Type B pancreatic cell (in vitro differentiated cells): ENCODE measurements around the gene PGR. TPM values are rescaled to one million over a fixed set of nuclear protein-coding genes. Genes with fewer than 3 reads are reported as not detected.

Source experiments
- DNase-seq: peaks from one replicate; pipeline ENCODE4 v3.0.0; 2021; ENCODE audit warnings: mixed read lengths; ENCODE audit not compliant: unreplicated experiment; ENCODE audit errors: extremely low spot score
- H3K27ac Mint-ChIP-seq: 2 replicates; pipeline ENCODE4 v1.8.0; 2021; ENCODE audit warnings: mild to moderate bottlenecking, mixed read lengths
- H3K27me3 Mint-ChIP-seq: 2 replicates; pipeline ENCODE4 v1.8.0; 2021; ENCODE audit warnings: mixed read lengths
- H3K36me3 Mint-ChIP-seq: 2 replicates; pipeline ENCODE4 v1.8.0; 2021; ENCODE audit warnings: mixed read lengths
- H3K4me1 Mint-ChIP-seq: one replicate; pipeline ENCODE4 v1.8.0; 2021; ENCODE audit warnings: mixed read lengths; ENCODE audit not compliant: unreplicated experiment
- H3K4me3 Mint-ChIP-seq: 2 replicates; pipeline ENCODE4 v1.8.0; 2021; ENCODE audit warnings: mild to moderate bottlenecking, mixed read lengths
- H3K9me3 Mint-ChIP-seq: 2 replicates; pipeline ENCODE4 v1.8.0; 2021; ENCODE audit warnings: mixed read lengths
- total RNA-seq: library from RNA; stranded (reverse); gene quantifications from 2 replicates; pipeline ENCODE4 v1.2.1, GENCODE V29; 2021; ENCODE audit warnings: low replicate concordance
- TF ChIP-seq, protein P1 (sequence below): fragments of 200-600 bp; sonication (generic); conservative IDR thresholded peaks from 2 replicates; pipeline ENCODE4 v1.5.0; 2021; ENCODE audit warnings: antibody characterized with exemption, mild to moderate bottlenecking

PGR gene
- total RNA-seq, 1 donor from 2014 or later, result 0.29 TPM

DNA sequence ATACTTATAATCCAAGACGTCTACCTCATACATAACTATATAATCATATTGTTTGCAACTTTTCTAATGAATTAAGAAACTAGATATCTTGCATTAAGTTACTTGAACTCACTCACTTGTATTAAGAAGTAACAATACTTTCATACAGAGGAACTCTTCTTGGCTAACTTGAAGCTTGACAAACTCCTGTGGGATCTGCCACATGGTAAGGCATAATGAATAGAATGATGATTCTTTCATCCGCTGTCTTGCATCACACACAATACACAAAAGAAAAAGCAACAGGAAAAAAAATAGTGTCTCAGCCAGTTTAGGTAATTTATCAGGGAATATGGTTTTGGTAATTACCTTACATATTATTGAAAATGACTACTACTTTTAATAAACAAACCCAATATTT is 79.8 kb downstream of the PGR start:
- TF ChIP-seq, protein P1, sequence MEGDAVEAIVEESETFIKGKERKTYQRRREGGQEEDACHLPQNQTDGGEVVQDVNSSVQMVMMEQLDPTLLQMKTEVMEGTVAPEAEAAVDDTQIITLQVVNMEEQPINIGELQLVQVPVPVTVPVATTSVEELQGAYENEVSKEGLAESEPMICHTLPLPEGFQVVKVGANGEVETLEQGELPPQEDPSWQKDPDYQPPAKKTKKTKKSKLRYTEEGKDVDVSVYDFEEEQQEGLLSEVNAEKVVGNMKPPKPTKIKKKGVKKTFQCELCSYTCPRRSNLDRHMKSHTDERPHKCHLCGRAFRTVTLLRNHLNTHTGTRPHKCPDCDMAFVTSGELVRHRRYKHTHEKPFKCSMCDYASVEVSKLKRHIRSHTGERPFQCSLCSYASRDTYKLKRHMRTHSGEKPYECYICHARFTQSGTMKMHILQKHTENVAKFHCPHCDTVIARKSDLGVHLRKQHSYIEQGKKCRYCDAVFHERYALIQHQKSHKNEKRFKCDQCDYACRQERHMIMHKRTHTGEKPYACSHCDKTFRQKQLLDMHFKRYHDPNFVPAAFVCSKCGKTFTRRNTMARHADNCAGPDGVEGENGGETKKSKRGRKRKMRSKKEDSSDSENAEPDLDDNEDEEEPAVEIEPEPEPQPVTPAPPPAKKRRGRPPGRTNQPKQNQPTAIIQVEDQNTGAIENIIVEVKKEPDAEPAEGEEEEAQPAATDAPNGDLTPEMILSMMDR, result no peak
- peaks cover 7% of the 10 kb centered on the region for H3K27me3 Mint-ChIP-seq
- no peak for DNase-seq

DNA sequence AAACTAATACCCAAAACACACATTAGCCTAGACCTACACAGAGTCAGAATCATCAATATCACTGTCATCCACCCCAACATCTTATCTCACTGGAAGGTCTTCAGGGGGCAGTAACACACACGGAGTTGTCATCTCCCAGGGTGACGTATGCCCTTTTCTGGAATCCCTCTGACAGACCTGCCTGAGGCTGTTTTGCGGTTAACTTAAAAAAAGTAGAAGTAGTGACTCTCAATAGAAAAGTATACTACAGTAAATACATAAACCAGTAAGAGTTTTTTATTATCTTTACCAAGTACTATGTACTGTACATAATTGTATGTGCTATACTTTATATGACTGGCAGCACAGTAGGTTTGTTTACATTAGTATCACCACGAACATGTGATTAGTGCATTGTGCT is 80.5 kb downstream of the PGR start:
- TF ChIP-seq, protein P1, result no peak
- H3K27ac Mint-ChIP-seq, result peak overlapping the region; percentile 80
- H3K9me3 Mint-ChIP-seq, result peaks cover 4% of the 10 kb centered on the region
- H3K36me3 Mint-ChIP-seq, result no peaks in the 10 kb centered on the region
- DNase-seq, result no peak
- no peak overlapping the region for H3K4me3 Mint-ChIP-seq
- peaks cover 7% of the 10 kb centered on the region for H3K27me3 Mint-ChIP-seq
- peaks cover 4% of the 10 kb centered on the region for H3K4me1 Mint-ChIP-seq

More for the DNA sequence above, 79.8 kb downstream of the PGR start:
- H3K9me3 Mint-ChIP-seq, result peaks cover 4% of the 10 kb centered on the region
- peaks cover 4% of the 10 kb centered on the region for H3K4me1 Mint-ChIP-seq
- no peak overlapping the region for H3K4me3 Mint-ChIP-seq
- no peaks in the 10 kb centered on the region for H3K36me3 Mint-ChIP-seq
- H3K27ac Mint-ChIP-seq, result no peak overlapping the region

DNA sequence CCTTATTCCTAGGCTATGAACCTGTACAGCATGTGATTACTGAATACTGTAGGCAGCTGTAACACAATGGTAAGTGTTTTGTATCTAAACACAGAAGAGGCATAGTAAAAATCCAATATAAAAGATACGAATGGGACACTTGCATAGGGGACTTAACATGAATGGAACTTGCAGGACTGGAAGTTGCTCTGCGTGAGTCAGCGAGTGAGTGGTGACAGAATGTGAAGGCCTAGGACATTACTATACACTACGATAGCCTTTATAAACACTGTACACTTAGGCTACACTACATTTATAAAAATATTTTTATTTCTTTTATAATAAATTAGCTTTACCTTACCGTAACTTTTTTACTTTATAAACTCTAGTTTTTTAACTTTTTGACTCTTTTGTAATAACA is 81.1 kb downstream of the PGR start:
- H3K27ac Mint-ChIP-seq, result no peak overlapping the region
- peaks cover 7% of the 10 kb centered on the region for H3K27me3 Mint-ChIP-seq
- TF ChIP-seq, protein P1, result no peak
- no peak for DNase-seq
- H3K4me1 Mint-ChIP-seq, result peaks cover 4% of the 10 kb centered on the region
- no peak overlapping the region for H3K4me3 Mint-ChIP-seq
- H3K36me3 Mint-ChIP-seq, result no peaks in the 10 kb centered on the region
- peaks cover 4% of the 10 kb centered on the region for H3K9me3 Mint-ChIP-seq

DNA sequence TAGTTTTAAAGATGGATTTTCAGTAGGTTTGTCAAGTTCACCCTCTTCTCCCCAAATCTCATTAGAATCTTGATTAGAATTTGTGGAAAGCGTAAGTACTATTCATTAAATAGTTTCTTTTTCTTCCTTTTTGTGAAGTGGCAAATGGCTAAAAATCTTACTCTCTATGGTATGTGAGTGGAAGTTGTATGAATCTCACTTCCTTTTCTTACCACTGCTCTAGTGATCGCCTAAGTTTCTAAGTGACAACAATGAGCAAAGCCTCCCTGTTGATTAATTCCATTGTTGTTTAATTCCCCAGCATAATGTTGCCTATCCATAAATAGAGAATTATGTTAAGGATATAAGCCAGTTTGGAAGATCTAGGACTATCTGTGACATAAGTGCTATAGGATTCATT is 82.7 kb downstream of the PGR start:
- TF ChIP-seq, protein P1, result no peak
- no peak for DNase-seq
- H3K27me3 Mint-ChIP-seq, result peaks cover 4% of the 10 kb centered on the region
- no peak overlapping the region for H3K4me3 Mint-ChIP-seq
- no peaks in the 10 kb centered on the region for H3K36me3 Mint-ChIP-seq
- H3K4me1 Mint-ChIP-seq, result peaks cover 4% of the 10 kb centered on the region
- peaks cover 4% of the 10 kb centered on the region for H3K9me3 Mint-ChIP-seq
- H3K27ac Mint-ChIP-seq, result no peak overlapping the region

DNA sequence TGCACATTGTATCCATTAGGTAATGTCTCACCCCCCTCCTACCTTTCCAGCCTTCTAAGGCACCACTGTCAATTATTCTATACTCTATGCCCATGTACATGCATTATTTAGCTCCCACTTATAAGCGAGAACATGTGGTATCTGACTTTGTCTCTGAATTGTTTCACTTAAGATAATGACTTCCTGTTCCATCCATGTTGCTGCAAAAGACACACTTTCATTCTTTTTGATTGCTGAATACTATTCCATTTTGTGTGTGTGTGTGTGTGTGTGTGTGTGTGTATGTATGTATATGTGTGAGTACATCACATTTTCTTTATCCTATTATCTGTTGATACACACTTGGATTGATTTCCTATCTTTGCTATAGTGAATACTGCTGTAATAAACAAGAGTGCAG is 84.2 kb downstream of the PGR start:
- no peaks in the 10 kb centered on the region for H3K36me3 Mint-ChIP-seq
- H3K4me3 Mint-ChIP-seq, result no peak overlapping the region
- H3K27me3 Mint-ChIP-seq, result no peaks in the 10 kb centered on the region
- DNase-seq, result no peak
- H3K4me1 Mint-ChIP-seq, result peaks cover 4% of the 10 kb centered on the region
- H3K9me3 Mint-ChIP-seq, result peaks cover 4% of the 10 kb centered on the region
- TF ChIP-seq, protein P1, result no peak
- no peak overlapping the region for H3K27ac Mint-ChIP-seq

DNA sequence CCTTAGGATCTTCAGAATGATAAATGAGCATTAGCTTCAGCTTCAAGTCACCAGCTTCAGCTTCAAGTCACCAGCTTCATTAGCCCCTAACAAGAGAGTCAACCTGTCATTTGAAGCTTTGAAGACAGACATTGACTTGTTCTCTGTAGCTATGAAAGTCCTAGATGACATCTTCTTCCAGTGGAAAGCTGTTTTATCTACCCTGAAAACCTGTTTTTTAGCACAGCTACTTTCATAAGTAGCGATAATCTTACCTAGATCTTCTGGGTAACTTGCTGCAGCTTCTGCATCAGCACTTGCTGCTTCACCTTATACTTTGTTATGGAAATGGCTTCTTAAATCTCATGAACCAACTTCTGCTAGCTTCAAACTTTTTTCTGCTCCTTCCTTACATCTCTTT is 85.7 kb downstream of the PGR start:
- Mint-ChIP-seq H3K4me3 (no peak overlapping the region), H3K36me3 (no peaks in the 10 kb centered on the region), H3K27me3 (peaks cover 5% of the 10 kb centered on the region), H3K9me3 (peaks cover 4% of the 10 kb centered on the region), H3K4me1 (peaks cover under 1% of the 10 kb centered on the region), H3K27ac (no peak overlapping the region)
- TF ChIP-seq, protein P1, result no peak
- DNase-seq, result no peak
